COLO668 (cell line): Measurements from ENCODE around the gene TK2.
A peak's percentile ranks its signal among the peaks of the same experiment; 100 is the strongest.
"Not testable (repeated sequence)": the region's sequence is repeated elsewhere in the genome, so short reads cannot be mapped to it uniquely, and the experiment has no call there.

Experiments
- DNase-seq: peaks from one replicate; lab custom pipeline; 2025; ENCODE audit not compliant: unreplicated experiment; lab: John Stamatoyannopoulos, UW

The TK2 gene

DNA sequence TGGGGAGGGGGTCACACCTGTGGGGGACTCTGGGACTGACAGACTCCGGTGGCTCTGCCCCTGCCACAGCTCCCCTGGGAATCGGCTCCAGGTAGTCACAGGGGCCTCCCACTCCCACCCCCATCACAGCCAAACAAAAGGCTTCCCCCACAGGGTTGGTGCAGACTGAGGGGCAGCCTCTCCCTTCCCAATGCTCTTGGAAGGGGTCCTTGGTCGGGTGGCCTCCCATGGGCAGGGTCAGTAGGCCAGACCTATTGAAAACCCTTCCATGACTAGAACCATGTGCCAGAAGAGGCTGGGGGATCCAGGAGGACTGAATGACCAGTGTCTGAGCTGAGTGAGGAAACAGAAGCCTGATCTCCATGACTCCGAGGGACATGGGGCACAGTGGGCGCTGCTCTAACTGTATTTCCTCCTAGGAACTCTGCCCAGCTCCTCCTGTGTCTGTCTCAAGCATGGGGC is 28.6 kb downstream of the TK2 start:
- DNase-seq, result no peak

- DNase-seq, result no peak
These were observed 29.3 kb downstream of the TK2 start for GRCh38 chr16:66520406-66521170.

GRCh38 chr16:66519482-66520373 is 30.2 kb downstream of the TK2 start:
- no peak for DNase-seq

DNA sequence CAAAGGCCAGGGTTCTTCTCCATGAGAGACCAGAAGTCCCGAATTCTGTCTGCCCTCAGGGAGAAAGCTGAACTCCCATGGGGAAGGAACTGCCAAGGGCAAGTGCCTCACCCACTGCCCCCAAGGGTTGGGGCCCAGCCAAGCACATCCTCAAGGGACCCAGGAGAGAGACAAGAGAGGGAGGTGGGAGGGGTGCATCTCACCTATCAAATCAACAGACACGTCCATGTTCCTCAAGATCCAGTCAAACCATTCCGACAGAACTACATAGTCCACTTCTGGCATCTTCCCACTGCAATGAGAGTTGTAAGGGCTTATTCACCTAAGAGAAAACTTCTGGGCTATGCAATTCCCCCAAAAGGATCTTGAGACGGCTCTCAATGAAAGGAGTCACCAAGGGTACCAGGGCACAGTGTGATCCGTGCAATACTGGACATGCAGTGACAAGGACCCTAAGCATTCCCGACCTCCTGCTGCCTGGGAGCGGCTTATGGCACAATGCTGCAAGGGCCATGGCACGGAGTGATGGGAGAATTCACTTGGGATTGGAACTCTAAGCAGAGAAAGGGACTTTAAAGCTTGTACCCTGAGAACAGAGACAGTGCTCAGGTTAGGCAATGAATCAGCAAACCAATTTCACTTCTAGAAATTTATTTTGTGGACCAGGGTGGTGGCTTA is 32.2 kb downstream of the TK2 start:
- no peak for DNase-seq

GRCh38 chr16:66516808-66517585 is 32.9 kb downstream of the TK2 start:
- peak; percentile 93 for DNase-seq

- DNase-seq, result no peak
These were observed 33.5 kb downstream of the TK2 start for GRCh38 chr16:66516509-66516807.

DNA sequence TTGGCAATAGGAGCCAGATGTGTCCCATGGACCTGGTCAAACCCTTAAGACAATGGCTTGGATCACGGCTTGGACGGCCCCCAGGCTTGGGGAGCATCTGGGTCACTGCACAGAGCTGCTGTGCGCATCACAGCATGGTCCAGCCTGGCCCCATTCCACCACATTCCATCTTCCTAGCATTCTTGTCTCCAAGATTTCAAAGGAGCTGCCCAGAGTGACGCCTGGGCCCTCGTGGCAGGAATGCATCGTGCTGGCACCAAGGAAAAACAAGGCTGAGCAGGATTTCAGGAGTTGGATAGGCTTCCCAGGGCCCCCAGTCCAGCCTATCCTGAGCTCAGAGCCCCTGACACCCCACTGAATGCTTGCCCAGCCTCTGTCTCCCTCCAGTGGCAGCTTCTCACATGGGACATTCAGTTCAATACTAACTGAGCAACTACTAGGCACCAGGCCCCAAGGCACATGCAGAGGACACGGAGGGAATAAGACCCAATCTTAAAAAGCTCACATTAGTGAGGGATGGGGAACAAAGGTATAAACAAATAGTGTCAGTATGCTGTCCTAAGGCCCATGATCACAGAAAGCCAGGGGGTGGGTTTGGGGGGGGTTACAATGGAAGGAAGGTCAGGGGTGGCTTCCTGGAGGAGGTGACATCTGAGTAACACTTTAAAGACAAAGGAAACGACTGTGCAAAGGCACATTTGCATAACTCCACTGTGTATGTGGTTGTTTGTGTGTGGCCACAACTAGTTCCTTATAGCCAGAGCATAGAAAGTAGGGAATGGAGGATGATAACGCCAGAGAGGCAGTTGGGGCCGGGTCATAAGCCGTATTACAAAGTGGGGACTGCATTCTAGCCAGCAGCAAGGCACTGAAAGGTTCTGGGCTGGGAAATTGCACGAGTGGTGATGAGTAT is 34.1 kb downstream of the TK2 start:
- no peak for DNase-seq

DNA sequence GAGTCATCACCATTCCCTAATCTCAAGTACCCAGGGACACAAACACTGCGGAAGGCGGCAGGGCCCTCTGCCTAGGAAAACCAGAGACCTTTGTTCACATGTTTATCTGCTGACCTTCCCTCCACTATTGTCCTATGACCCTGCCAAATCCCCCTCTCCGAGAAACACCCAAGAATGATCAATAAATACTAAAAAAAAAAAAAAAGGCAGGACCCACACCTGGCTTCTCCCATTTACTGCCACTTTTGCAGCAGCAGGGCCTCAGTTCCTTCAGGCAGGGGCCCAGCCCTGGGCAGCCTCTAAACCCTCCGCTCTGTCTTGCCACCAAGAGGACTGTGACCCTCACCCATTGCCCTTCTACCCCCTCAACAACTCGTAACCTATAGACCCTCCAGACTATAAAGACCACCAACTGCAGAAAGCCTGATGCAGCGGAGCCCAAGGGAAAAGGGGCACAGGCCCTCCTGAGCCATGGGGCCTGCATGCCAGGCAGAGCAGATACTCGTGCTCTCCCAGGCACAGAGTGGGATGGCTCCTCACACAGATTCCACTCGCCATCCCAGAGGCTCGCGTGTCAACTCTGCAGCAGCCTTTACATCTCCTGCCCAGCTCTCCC is 34.8 kb downstream of the TK2 start:
- not testable (repeated sequence) for DNase-seq

DNA sequence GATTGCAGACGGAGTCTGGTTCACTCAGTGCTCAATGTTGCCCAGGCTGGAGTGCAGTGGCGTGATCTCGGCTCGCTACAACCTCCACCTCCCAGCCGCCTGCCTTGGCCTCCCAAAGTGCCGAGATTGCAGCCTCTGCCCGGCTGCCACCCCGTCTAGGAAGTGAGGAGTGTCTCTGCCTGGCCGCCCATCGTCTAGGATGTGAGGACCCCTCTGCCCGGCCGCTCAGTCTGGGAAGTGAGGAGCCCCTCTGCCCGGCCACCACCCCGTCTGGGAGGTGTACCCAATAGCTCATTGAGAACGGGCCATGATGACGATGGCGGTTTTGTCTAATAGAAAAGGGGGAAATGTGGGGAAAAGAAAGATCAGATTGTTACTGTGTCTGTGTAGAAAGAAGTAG is 35.5 kb downstream of the TK2 start:
- DNase-seq, result not testable (repeated sequence)

- no peak for DNase-seq
These were observed 36.7 kb downstream of the TK2 start for GRCh38 chr16:66513111-66513723.

GRCh38 chr16:66512272-66513110 is 37.4 kb downstream of the TK2 start:
- DNase-seq, result no peak

DNA sequence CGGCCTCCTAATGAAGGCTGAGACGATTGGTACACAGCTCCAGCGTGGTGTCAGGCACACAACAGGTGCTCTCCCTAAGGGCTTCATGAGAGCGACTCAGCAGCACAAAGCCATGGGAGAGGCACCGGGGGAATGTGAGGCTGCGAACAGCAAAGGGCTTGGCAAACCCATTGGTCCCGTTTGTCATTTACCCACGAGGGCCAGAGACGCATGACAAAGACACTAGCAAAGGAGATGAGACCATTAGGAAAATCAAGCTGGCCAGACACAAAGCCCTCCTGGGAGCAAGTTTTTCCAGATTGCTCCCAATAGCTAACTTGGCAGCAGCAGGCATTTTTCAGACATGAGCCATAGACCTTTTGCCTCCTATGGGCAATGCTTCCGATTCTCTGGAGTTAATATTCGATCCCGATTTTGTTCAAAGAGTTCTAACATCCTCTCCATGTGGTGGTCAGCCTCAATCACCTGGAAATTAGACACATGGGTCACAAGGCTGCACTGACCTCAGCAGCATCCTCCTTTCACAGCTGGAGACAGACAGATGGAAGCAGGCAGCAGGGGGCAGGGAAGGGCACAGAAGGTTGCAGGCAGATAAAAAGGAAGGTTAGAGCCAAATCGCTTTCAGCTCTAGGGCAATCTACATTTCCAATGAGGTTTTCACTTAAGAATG is 38.2 kb downstream of the TK2 start:
- no peak for DNase-seq

- no peak for DNase-seq
These were observed 39.0 kb downstream of the TK2 start for GRCh38 chr16:66510711-66511601.

GRCh38 chr16:66510298-66510697 is 39.6 kb downstream of the TK2 start:
- DNase-seq, result no peak

DNA sequence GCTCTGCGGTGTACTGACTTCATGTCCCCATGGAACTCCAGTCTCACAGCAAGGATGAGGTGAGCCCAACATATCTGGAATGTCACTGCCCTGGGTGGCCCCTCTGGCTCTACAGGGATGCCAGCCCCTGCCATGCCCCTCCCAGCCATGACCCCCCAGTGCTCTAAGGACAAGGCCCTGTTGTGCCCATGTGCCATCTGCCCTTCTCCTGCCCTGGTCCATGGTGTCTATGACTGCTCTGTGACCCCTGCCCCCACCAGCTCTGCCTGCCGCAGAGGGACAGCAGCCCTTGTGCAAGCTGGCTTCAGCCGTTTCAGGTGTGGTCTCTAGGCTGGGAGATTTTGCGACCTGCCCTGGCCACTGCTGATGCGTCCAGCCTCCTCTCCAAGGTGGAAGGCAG is 40.3 kb downstream of the TK2 start:
- no peak for DNase-seq

DNA sequence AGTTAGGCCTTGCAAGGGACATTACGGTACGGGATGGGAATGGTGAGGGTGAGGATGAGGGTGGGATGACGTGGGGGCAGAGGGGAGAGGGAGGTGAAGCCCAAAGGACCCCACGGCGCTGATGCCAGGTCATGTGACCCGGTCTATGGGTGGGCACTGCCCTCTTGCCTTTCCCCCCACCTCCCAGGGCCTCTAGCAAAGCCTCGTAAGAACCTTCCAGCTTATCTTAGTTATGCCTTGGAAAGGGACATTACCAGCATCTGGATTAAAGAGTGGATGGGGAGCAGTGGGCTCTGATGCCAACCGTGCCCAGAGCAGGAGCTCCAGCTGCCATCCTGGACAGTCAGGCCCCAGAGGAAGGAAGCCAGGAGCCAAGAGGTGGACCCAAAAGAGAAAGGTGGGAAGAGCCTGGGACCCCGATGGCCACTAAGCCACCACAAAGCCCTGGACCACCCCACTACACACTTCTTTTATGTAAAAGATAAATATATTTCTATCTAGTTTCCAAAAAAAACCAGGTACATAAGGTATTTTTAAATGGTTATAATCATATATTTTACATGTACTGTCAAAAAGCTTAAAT is 40.9 kb downstream of the TK2 start:
- no peak for DNase-seq
